GM19395 (cell line): ENCODE measurements around the gene UFL1.

ENCODE experiments used
- ATAC-seq: cut with Tn5 transposase; IDR thresholded peaks from one replicate; pipeline ENCODE4 v1.9.1; 2021; ENCODE audit warnings: mild to moderate bottlenecking, moderate library complexity; ENCODE audit not compliant: unreplicated experiment

UFL1 gene

DNA sequence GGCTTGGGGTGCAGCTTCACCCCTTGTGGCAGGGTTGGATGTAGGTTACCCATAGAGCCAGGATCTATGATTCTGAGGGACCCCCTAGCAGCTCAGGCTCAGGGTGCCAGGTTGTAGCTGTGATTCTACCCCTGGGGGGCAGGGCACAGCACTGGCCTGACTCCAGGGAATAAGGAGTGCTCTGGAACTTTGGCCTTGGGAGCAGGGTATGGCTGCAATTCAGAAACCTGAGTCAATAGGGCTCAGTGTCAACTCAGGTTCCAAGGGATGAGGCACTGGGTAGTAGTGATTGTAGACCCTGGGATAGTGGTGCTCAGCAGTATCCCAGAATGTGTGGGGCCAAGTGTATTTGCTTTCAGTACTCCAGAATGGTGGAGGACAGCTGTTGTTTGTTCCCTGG lies 49.9 kb downstream of the UFL1 start:
- no peak for ATAC-seq

DNA sequence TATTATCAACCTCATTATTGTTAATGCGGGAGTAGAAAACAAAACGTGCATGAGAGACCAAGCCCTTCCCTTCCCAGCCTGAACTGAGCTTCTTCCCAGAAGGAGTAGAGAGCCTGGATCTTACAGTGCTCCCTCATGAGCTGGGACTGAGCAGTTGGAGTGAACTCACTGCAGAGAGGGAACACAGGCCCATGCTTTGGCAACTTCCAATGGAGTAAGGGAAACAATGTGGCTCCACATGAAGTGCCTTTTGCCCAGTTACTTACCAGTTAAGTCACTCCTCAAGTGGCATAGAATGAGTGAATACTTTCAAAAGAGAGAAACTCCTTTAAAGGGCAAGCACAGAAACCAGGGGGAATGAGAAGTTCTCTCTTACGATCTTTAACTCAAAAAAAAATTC lies 53.8 kb downstream of the UFL1 start:
- ATAC-seq = no peak

DNA sequence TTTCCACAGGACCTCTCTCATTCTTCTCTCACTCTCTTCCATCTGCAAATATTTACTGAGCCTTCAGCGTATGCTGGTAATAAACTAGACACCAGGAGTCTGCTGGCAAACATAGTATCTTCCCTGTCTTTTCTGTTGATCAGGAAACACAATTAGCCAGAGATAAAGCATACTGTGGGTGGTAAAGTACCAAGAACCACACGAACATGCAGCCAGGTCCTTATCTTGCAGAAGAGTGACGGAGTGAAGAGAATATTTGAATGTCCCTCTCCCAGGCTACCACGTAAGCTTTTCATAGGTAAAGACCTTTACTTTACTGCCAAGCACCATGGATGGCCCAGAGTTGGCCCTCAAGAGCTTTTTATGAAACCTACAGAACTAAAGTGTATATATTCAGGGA lies 54.6 kb downstream of the UFL1 start:
- no peak for ATAC-seq

DNA sequence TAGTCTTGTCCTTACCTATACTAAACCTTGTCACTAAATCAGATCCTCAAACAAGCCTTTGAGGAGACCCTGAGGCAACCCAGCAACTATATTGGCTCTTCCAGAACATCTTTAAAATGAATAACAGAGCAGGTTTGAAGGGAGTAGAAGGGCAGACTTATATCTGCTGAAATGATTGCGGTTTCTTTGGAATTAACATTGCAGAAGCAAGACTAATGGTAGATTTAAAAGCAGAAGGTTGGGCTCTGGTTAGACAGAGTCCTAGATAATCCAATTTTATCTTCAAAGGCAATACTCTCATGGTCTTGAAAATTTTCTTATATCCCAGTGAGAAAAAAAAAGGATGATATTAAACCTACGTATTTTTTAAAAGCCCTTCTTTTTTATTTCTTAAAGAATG lies 60.4 kb downstream of the UFL1 start:
- no peak for ATAC-seq

DNA sequence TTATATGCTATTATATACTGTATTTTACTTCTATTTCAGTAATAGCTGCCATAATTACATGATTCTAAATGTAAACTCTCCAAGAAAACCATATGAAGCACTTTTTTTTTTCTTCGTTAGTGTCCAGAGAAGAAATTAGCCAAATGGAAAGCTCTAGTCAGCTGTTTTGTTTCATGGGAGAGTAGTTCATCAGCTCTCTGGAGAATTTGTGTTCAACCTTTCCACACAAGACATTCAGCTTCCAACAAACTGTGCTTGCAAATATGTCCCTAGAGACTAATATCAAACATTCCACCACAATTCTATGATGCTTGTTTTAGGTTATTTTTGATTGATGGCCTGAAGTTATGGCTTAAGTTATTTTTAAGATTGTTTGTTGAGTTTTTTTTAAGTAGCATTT lies 60.8 kb downstream of the UFL1 start:
- ATAC-seq = no peak

DNA sequence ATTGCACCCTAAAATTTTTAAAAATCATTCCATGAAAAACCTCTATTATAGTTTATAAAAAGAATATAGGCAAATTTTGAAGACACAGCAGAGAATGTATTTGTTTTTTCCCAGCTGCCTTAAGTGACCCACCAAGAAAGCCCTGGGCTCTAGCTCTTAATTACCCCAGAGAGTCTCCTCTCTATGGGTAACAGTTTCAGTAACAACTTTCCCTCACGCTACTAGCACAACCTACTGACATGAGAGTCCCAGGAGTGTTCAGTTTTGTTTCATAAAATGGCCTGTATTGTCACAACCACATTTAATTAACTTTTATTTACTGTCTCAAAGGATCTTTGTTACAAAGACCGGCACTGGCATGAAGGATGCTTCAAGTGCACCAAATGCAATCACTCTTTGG lies 82.8 kb downstream of the UFL1 start:
- ATAC-seq = no peak
